Activated T-helper 1 cell treated with anti-CD3 and anti-CD28 coated beads, Interleukin-2, amount 50 U/mL, for 16 hours (primary cell): ENCODE results near the gene EFNA2.

Source experiments
- DNase-seq, 2 donors: peaks; one replicate each; pipeline ENCODE4 v3.0.0-alpha.2; 2020; ENCODE audit warnings: low read depth in 1 of 2, low spot score in 1 of 2

The EFNA2 gene

GRCh38 chr19:1248786-1249297 lies 36.8 kb upstream of the EFNA2 start:
- peak; percentile 65 to 79 for DNase-seq

DNA sequence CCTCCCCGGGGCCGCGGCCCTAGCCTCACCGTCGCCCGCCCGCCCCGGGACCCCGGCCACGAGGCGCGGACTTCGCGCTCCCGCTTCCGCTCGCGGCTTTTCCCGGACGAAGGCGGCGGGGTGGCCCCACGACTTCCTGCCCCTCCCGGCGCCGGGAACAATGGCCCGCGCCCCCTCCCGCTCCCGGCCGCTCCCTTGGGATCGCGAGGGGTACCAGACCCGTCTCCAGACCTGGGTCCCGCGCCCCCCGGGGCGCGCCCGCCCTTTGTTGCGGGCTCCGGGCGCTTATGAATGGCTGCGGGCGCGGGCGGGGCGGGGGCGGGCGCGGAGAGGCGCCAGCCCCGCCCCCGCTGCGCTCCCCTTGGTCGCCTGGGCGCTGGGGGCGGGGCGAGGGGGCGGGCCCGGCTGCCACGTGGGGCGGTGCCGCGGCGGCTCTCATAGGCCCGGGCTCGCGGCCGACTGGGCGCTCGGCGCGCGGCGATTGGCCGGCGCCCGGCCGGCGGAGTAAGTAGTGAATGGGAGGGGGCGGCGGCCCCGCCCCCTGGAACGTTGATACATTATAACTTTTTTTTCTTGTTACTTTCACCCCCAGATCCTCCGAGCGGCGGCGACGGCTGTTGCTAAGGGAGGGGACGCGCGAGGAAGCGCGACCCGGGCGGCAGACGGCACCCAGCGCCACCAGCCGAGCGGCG lies 36.2 kb upstream of the EFNA2 start:
- DNase-seq, result peak; percentile 91 to 92

GRCh38 chr19:1249990-1250436 lies 35.7 kb upstream of the EFNA2 start:
- DNase-seq, result no peak

DNA sequence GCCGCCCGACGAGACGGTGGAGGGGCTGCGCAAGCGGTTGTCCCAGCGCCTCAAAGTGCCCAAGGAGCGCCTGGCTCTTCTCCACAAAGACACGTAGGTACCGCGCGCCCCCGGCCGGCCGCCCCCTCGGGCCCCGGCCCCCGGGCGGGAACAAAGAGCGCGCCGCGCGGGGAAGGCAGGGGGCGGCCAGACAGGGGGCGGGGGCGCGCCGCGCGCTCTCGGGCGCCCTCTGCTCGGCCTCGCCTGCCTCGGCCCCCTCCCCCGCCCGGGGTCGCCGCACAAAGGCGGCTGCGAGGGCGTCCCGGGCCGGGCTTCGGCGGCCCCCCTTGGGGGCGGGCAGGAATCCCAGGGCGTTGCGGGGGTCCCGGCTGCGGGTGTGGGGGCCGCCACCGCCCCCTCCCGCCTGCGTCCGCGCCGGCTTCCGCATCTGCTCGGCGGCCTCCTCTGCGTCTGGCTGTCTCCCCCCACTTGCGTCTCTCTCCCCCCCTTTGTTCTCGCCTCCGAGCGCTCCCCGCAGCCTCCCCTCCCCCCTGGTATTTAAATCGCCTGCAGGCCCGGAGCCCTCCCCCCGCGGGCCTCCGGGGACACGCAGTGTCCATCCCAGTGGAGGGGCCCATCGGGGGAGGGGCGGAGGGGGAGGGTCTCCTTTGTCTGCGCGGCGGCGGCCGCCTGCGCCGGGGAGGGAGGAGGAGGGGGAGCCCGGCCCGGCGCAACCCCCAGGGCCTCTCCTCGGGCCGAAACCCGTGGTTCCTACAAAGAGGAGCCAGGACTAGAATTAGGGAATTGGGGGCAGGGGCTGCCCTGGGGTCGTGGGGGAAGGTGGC lies 35.0 kb upstream of the EFNA2 start:
- no peak for DNase-seq

- peak in 1 of 2 donors; percentile 46 for DNase-seq
Observed at GRCh38 chr19:1251330-1252220, 34.1 kb upstream of the EFNA2 start.

- no peak for DNase-seq
Observed at GRCh38 chr19:1252221-1252820, 33.4 kb upstream of the EFNA2 start.

- DNase-seq, result peak in 1 of 2 donors; percentile 56
Observed at GRCh38 chr19:1252821-1253513, 32.7 kb upstream of the EFNA2 start.

GRCh38 chr19:1253514-1254080 lies 32.1 kb upstream of the EFNA2 start:
- no peak for DNase-seq

DNA sequence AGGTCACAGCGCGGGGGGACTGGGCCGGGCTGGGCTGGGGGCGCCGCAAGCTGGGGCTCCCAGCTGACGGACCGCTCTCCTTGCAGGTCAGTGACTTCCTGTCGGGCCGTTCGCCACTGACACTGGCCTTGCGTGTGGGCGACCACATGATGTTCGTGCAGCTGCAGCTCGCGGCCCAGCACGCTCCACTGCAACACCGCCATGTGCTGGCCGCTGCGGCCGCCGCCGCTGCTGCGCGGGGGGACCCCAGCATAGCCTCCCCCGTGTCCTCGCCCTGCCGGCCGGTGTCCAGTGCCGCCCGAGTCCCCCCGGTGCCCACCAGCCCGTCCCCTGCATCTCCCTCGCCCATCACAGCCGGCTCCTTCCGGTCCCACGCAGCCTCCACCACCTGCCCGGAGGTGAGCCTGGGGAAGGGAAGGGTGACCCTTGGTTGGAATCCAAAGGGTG lies 31.6 kb upstream of the EFNA2 start:
- no peak for DNase-seq

- no peak for DNase-seq
Observed at GRCh38 chr19:1254530-1255185, 31.0 kb upstream of the EFNA2 start.

- no peak for DNase-seq
Observed at GRCh38 chr19:1255186-1256161, 30.2 kb upstream of the EFNA2 start.

DNA sequence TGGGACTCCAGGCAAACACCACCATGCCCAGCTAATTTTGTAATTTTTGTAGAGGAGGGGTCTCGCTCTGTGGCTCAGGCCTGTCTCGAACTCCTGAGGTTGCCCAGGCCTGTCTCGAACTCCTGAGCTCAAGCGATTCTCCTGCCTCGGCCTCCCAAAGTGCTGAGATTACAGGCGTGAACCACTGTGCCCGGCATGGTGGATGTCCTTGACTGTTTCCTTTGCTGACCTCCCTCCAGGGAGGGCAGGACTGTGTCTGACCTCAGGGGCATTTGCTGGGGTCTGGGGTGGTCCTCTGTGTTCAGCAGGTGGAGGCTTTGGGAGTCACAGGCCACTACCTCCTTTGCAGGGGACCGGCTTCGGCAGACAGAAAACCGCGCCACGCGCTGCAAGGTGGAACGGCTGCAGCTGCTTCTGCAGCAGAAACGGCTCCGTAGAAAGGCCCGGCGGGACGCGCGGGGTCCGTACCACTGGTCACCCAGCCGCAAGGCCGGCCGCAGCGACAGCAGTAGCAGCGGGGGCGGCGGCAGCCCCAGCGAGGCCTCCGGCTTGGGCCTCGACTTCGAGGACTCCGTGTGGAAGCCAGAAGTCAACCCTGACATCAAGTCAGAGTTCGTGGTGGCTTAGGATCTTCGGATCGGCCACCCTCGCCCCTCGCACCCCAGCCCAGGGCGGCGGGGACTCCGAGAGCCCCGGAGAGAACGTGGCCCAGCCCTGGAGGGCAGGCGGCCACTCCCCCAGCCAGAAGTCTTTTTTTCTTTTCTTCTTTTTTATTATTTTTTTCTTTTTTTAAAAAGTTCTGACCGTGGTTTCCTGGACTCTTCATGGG lies 28.8 kb upstream of the EFNA2 start:
- no peak for DNase-seq

GRCh38 chr19:1257475-1258162 lies 28.1 kb upstream of the EFNA2 start:
- DNase-seq, result no peak

GRCh38 chr19:1258163-1258492 lies 27.5 kb upstream of the EFNA2 start:
- no peak for DNase-seq

DNA sequence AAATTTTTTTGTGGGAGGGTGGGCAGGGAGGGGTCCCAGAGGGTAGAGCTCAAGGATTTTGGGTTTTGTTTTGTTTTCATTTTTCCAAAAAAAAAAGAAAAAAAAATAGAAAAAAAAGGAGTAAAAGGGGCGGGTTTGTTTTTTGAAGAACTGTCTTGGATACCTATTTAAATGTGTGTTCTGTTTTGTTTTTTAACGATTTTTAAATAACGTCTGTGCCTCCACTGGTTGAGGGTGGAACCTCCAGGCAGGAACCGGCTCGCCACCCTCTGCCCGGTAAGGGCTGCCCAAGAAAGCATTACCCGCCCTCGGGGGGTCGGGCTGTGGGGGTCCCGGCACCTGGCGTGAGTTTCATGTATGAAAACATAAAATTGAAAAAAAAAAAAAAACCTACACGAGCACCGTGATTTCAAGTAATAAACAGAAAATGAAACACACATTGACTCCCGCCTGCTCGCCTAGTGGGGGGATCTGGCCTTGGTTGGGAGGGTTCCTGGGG lies 26.9 kb upstream of the EFNA2 start:
- DNase-seq, result no peak

DNA sequence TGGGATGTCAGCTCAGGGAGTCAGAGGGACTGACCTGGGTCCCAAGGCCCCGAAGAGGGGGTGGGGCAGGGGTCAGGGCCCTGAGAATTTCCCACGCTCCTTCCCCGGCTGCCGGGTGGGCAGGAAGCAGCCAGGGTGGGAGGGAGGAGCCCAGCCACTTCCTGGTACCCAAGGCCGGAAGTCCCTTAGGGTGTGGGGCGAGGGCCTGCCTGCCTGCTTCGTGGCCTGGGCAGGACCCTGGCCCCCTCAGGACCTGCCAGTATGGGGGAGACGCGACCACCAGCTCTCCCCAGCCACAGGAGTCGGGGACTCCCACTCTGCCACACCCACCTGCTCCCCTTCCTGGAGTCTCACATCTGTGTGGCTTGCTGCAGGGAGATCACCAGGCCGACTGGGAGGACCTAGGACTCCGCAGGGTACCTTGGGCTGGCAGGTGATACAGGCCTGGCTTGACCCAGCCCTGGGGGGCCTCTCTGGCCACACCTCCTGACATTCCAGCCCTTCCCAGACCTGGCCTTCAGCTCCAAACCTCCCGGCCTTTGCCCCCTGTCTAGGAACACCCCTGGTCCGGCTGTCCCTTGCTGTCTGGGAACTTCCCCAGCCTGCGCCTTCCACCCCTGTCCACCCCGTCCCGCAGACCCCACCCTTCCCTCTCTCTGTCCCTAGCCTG lies 26.3 kb upstream of the EFNA2 start:
- DNase-seq, result peak in 1 of 2 donors; percentile 46
